GM10248 (cell line): ENCODE data around the gene SLC13A5.
A peak's percentile ranks its signal among the peaks of the same experiment; 100 is the strongest.

ENCODE experiments used
- CTCF ChIA-PET: fragments of 300-600 bp; sonication (Branson Sonifier 250); formaldehyde crosslinking; extraction: SDS; loops from one replicate; lab custom pipeline; 2021; ENCODE audit warnings: antibody characterized with exemption; lab: Yijun Ruan, JAX
- POLR2A ChIA-PET: fragments of 350-650 bp; sonication (Branson Sonifier 250); formaldehyde crosslinking; extraction: SDS; loops from one replicate; lab custom pipeline; 2020; ENCODE audit warnings: antibody characterized with exemption; lab: Yijun Ruan, JAX
- DNase-seq: peaks from one replicate; pipeline ENCODE4 v3.0.0; 2012; ENCODE audit errors: extremely low spot score
- CTCF ChIP-seq: IDR thresholded peaks from 2 replicates; pipeline ENCODE4 v1.5.1; 2012; ENCODE audit warnings: mild to moderate bottlenecking, low read depth; ENCODE audit errors: extremely low read depth, missing control alignments, control extremely low read depth

Gene SLC13A5

DNA sequence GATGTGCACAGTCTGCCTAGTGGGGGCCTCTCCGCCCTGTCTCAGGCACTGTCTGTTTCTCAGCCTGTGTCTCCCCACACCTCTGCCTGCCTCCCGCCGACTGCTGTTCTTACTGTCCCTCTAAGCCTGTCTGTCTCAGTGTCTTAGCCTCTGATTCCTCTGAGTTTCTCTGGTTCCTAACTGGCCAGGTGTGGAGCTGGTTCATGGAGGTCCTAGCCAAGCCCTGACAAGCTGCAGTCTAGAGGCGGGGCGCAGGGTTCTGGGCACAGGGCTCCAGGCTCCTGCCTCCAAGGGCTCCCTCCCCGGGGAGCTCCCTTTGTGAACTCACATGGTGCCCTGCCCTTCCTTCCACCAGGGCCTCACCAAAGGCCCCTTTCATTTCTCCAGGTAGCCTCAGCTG is 42.2 kb downstream of the SLC13A5 start:
- ChIA-PET POLR2A (no interaction called here), CTCF (interaction anchor here (1.1 to 1.6 kb wide), 3 partner anchors 9 to 23 kb away, joined by 3 to 5 read pairs (median 4); no protein-coding TSS in a partner anchor)
- no peak for DNase-seq
- TF ChIP-seq CTCF = no peak

GRCh38 chr17:6670571-6670970 is 42.6 kb downstream of the SLC13A5 start:
- CTCF ChIA-PET = interaction anchor here (1.1 kb wide), 1 partner anchor 9 kb away, joined by 3 read pairs; no protein-coding TSS in a partner anchor
- POLR2A ChIA-PET = no interaction called here
- DNase-seq = no peak
- TF ChIP-seq CTCF = no peak

GRCh38 chr17:6669479-6670212 is 43.5 kb downstream of the SLC13A5 start:
- POLR2A ChIA-PET = no interaction called here
- no peak for DNase-seq
- CTCF ChIA-PET = interaction anchor here (1.1 kb wide), 1 partner anchor 8 kb away, joined by 3 read pairs; no protein-coding TSS in a partner anchor
- no peak for TF ChIP-seq CTCF

GRCh38 chr17:6668727-6669425 is 44.3 kb downstream of the SLC13A5 start:
- ChIA-PET POLR2A (no interaction called here), CTCF (interaction anchor here (1.1 kb wide), 1 partner anchor 242 kb away, joined by 3 read pairs; no protein-coding TSS in a partner anchor)
- DNase-seq = no peak
- no peak for TF ChIP-seq CTCF

GRCh38 chr17:6668219-6668618 is 45.0 kb downstream of the SLC13A5 start:
- TF ChIP-seq CTCF = no peak
- POLR2A ChIA-PET = no interaction called here
- no peak for DNase-seq
- CTCF ChIA-PET = interaction anchor here (1.1 kb wide), 1 partner anchor 243 kb away, joined by 3 read pairs; no protein-coding TSS in a partner anchor

DNA sequence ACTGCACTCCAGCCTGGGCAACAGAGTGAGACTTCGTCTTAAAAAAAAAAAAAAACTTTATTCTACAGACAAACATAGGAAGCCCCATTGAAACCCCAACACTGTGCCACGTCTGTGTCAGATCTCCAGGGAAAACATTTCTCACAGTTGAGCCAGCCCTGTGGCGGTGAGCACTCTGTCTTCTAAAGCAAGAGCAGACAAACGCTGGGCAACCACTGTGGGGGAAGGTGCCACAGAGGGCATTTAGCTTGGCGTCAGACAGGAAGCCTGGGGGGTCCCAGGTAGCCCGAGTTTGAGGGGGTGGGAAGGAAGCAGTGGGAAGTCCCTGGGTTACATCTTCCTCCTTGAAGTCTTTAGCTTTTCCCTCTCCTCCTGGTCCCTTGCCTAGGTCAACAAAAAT is 45.7 kb downstream of the SLC13A5 start:
- peak; percentile 4 for DNase-seq
- TF ChIP-seq CTCF = no peak
- ChIA-PET POLR2A (no interaction called here), CTCF (interaction anchor here (1.2 to 2.4 kb wide), 3 partner anchors 10 to 198 kb away, joined by 3 to 26 read pairs (median 15); no protein-coding TSS in a partner anchor)
